ENCODE data around the gene PER1. TPM values are rescaled to one million over a fixed set of nuclear protein-coding genes. Genes with fewer than 3 reads are reported as not detected.

Gene PER1
- total and polyA plus RNA-seq, 10 of the 15 experiments (the other 5 are each of a cell fraction or from before 2014, with no cell fraction given): 0.02 to 25.1 (median 5.4) TPM

GRCh38 chr17:8186787-8187516 is 34.7 kb upstream of the PER1 start (continued):
- TF ChIP-seq, protein P1, sequence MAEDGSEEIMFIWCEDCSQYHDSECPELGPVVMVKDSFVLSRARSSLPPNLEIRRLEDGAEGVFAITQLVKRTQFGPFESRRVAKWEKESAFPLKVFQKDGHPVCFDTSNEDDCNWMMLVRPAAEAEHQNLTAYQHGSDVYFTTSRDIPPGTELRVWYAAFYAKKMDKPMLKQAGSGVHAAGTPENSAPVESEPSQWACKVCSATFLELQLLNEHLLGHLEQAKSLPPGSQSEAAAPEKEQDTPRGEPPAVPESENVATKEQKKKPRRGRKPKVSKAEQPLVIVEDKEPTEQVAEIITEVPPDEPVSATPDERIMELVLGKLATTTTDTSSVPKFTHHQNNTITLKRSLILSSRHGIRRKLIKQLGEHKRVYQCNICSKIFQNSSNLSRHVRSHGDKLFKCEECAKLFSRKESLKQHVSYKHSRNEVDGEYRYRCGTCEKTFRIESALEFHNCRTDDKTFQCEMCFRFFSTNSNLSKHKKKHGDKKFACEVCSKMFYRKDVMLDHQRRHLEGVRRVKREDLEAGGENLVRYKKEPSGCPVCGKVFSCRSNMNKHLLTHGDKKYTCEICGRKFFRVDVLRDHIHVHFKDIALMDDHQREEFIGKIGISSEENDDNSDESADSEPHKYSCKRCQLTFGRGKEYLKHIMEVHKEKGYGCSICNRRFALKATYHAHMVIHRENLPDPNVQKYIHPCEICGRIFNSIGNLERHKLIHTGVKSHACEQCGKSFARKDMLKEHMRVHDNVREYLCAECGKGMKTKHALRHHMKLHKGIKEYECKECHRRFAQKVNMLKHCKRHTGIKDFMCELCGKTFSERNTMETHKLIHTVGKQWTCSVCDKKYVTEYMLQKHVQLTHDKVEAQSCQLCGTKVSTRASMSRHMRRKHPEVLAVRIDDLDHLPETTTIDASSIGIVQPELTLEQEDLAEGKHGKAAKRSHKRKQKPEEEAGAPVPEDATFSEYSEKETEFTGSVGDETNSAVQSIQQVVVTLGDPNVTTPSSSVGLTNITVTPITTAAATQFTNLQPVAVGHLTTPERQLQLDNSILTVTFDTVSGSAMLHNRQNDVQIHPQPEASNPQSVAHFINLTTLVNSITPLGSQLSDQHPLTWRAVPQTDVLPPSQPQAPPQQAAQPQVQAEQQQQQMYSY (CRISPR knock-in tag; IDR thresholded peaks at IDR 0.05): no peak

GRCh38 chr17:8186446-8186786 is 34.2 kb upstream of the PER1 start:
- Histone ChIP-seq H3K27me3 (replicated peaks in 1 of 2; ENCODE audit: control insufficient read depth in 2 of 2, insufficient read depth in 2 of 2, low read length in 1 of 2) (no peaks in the 10 kb centered on the region), H3K79me2 (ENCODE audit: control insufficient read depth, insufficient read depth, low read length) (peaks cover 18% of the 10 kb centered on the region), H3K4me3 (peak overlapping the region; percentile 73), H3K4me1 (ENCODE audit: control insufficient read depth, insufficient read depth, low read length) (peaks cover 7% of the 10 kb centered on the region), H3K9ac (ENCODE audit: control insufficient read depth, insufficient read depth, low read length) (peak overlapping the region; percentile 95), H2AFZ (ENCODE audit: control insufficient read depth, low read depth, low read length) (peak overlapping the region; percentile 93), H4K20me1 (ENCODE audit: control insufficient read depth, insufficient read depth) (no peaks in the 10 kb centered on the region), H3K9me3 (replicated peaks; ENCODE audit: control insufficient read depth, insufficient read depth, low read length) (no peaks in the 10 kb centered on the region), H3K4me2 (ENCODE audit: control insufficient read depth, insufficient read depth) (peak overlapping the region; percentile 63), H3K27ac (ENCODE audit: control insufficient read depth, insufficient read depth) (peak overlapping the region; percentile 93), H3K36me3 (ENCODE audit: control insufficient read depth in 2 of 2, insufficient read depth in 2 of 2, low read length in 1 of 2) (no peaks in the 10 kb centered on the region)
- ATAC-seq (peak; percentile 2), DNase-seq (ENCODE audit: low read depth, low spot score) (no peak), FAIRE-seq (no peak)
- POLR2A ChIA-PET: interaction anchor here (0.8 to 8.1 kb wide), 11 partner anchors 10 to 62 kb away, joined by 3 to 146 read pairs (median 8); partner anchors contain the start of genes AURKB, CTC1, HES7 and PER1
- no TSS peak for BruUV-seq (replicated peaks)
- WGBS (ENCODE audit: insufficient coverage, insufficient replicate concordance, low lambda C conversion rate, missing lambda C conversion rate): under 1% methylated on average over 23 of the region's 23 CpGs
- in situ Hi-C loops (cut with MboI) (loop anchor here (5.0 kb wide), 1 partner anchor 36 kb away; no protein-coding TSS in a partner anchor), intact Hi-C loops (cut with micrococcal nuclease; ENCODE audit: unreplicated experiment) (loop anchor here (1.0 to 5.0 kb wide), 4 partner anchors 49 to 114 kb away; partner anchors contain the start of genes CTC1 and PFAS)
- RAD21 ChIA-PET (ENCODE audit: unreplicated experiment): interaction anchor here (0.5 to 8.1 kb wide), 11 partner anchors 9 to 109 kb away, joined by 3 to 117 read pairs (median 6); partner anchors contain the start of genes SLC25A35 and TMEM107
- SMC1A ChIA-PET (ENCODE audit: uncharacterized antibody, unreplicated experiment): interaction anchor here (1.2 to 4.1 kb wide), 9 partner anchors 10 to 67 kb away, joined by 3 to 40 read pairs (median 5); partner anchors contain the start of genes ALOXE3 and HES7
- CTCF ChIA-PET: interaction anchor here (0.7 to 6.2 kb wide), 4 partner anchors 23 to 91 kb away, joined by 3 to 53 read pairs (median 16); partner anchors contain the start of genes ALOXE3 and AURKB
- no peak for TF ChIP-seq GABPA (IDR thresholded peaks at IDR 0.05; ENCODE audit: low read depth)
- TF ChIP-seq RB1 (IDR thresholded peaks at IDR 0.05; ENCODE audit: borderline replicate concordance): 0 out of 2 replicates have a peak, but pooled peaks have one; percentile 1
- peak; percentile 70; the same call in 1 of the 2 replicates for TF ChIP-seq ASH2L (IDR thresholded peaks at IDR 0.05; ENCODE audit: borderline replicate concordance, low read depth)
- no peak for TF ChIP-seq TCF12 (IDR thresholded peaks at IDR 0.05; ENCODE audit: low read depth, low read length)
- no peak; the same call in 1 of the 2 replicates for TF ChIP-seq POLR2AphosphoS5 (IDR thresholded peaks at IDR 0.05; ENCODE audit: low read length)
- 0 out of 2 replicates have a peak, but pooled peaks have one; percentile 1 for TF ChIP-seq GATAD2B (conservative IDR thresholded peaks at IDR 0.05; ENCODE audit: low read depth)
- TF ChIP-seq EED (IDR thresholded peaks at IDR 0.05; ENCODE audit: low read depth): 0 out of 2 replicates have a peak, but pooled peaks have one; percentile 8
- TF ChIP-seq ZBTB33 (IDR thresholded peaks at IDR 0.05): no peak
- peak; percentile 50; the same call in 1 of the 2 replicates for TF ChIP-seq JUND (IDR thresholded peaks at IDR 0.05; ENCODE audit: low read depth, low read length)
- TF ChIP-seq NKRF (conservative IDR thresholded peaks at IDR 0.05): no peak
- no peak for TF ChIP-seq RUNX3 (IDR thresholded peaks at IDR 0.05; ENCODE audit: low read length)
- no peak for TF ChIP-seq ETV6 (conservative IDR thresholded peaks at IDR 0.05 in 1 of 2, IDR thresholded peaks at IDR 0.05 in 1 of 2; ENCODE audit: borderline replicate concordance in 1 of 2, low read depth in 1 of 2)
